Aorta (tissue), 5 donors: ENCODE results near the gene DCAF7. TPM values are rescaled to one million over a fixed set of nuclear protein-coding genes. Genes with fewer than 3 reads are reported as not detected.

Experiments
- ATAC-seq: fragments of 200-7000 bp; cut with Tn5 transposase; one replicate; pipeline ENCODE4 v1.9.1; 2022; ENCODE audit warnings: moderate library complexity; ENCODE audit not compliant: low FRiP score
- DNase-seq, 2 donors: peaks; one replicate each; pipeline ENCODE4 v3.0.0-alpha.2; 2020
- H3K27ac ChIP-seq, 2 donors: one replicate each; pipeline ENCODE4 v1.5.1; 2013; ENCODE audit warnings: low read length in 2 of 2, mild to moderate bottlenecking in 2 of 2, moderate library complexity in 2 of 2, control low read depth in 1 of 2, inconsistent platforms in 1 of 2, low read depth in 1 of 2
- H3K27me3 ChIP-seq, 2 donors: one replicate each; pipeline ENCODE4 v1.6.1; 2013; ENCODE audit warnings: control low read depth in 1 of 2, low read length in 1 of 2, mild to moderate bottlenecking in 1 of 2, moderate library complexity in 1 of 2; ENCODE audit not compliant: insufficient read depth in 2 of 2, control insufficient read depth in 1 of 2
- H3K36me3 ChIP-seq, 2 donors: one replicate each; pipeline ENCODE4 v1.6.1; 2013; ENCODE audit warnings: control low read depth in 1 of 2, low read length in 1 of 2, mild to moderate bottlenecking in 1 of 2; ENCODE audit not compliant: insufficient read depth in 2 of 2, control insufficient read depth in 1 of 2
- H3K4me1 ChIP-seq, 2 donors: one replicate each; pipeline ENCODE4 v1.6.1; 2013; ENCODE audit warnings: low read length in 2 of 2, control low read depth in 1 of 2, mild to moderate bottlenecking in 1 of 2, moderate library complexity in 1 of 2; ENCODE audit not compliant: insufficient read depth in 2 of 2, control insufficient read depth in 1 of 2
- H3K4me3 ChIP-seq, 2 donors: one replicate each; pipeline ENCODE4 v1.5.1; 2013; ENCODE audit warnings: low read length in 2 of 2, control low read depth in 1 of 2, mild to moderate bottlenecking in 1 of 2
- H3K9me3 ChIP-seq: one replicate; pipeline ENCODE4 v1.6.1; 2013; ENCODE audit warnings: mild to moderate bottlenecking, low read length; ENCODE audit not compliant: control insufficient read depth
- WGBS, 2 donors: extraction: QIAGEN DNeasy Blood & Tissue Kit; methylation state at CpG; one replicate each; pipeline ENCODE4 v1.1.7; 2013; 5-methylcytosine and 5-hydroxymethylcytosine counted together
- intact Hi-C, 2 donors: fragments of 100-400 bp; cut with DNase I; formaldehyde crosslinking; loops; one replicate each; pipeline versions ENCODE4 v1.14.2 to v1.15.0; 2022
- polyA plus RNA-seq, 2 donors: library from polyadenylated mRNA; stranded (reverse); fragments of 200-250 nt; gene quantifications; one replicate each; pipeline ENCODE4 v1.2.3, GENCODE V29; 2013
- total RNA-seq, 2 donors: library from RNA; stranded (reverse); fragmentation: NEBNext Ultra II Directional; extraction: Animal tissue kit (Norgen Biotek cat#: 25700); gene quantifications; one replicate each; pipeline ENCODE4 v1.2.1, GENCODE V29; 2021
- donor health status: healthy with polysubstance abuse.
- donor health status: Bipolar disorder and iron deficiency.
- donor health status: DM: no; HTN: no; CAD: no.
- donor health status: DM: no; HTN: no; CAD: no.
- donor health status: DM: yes; HTN: yes; CAD: no.

DCAF7 gene
- total and polyA plus RNA-seq, 4 donors, result 11.0 to 52.7 (median 27.0) TPM

DNA sequence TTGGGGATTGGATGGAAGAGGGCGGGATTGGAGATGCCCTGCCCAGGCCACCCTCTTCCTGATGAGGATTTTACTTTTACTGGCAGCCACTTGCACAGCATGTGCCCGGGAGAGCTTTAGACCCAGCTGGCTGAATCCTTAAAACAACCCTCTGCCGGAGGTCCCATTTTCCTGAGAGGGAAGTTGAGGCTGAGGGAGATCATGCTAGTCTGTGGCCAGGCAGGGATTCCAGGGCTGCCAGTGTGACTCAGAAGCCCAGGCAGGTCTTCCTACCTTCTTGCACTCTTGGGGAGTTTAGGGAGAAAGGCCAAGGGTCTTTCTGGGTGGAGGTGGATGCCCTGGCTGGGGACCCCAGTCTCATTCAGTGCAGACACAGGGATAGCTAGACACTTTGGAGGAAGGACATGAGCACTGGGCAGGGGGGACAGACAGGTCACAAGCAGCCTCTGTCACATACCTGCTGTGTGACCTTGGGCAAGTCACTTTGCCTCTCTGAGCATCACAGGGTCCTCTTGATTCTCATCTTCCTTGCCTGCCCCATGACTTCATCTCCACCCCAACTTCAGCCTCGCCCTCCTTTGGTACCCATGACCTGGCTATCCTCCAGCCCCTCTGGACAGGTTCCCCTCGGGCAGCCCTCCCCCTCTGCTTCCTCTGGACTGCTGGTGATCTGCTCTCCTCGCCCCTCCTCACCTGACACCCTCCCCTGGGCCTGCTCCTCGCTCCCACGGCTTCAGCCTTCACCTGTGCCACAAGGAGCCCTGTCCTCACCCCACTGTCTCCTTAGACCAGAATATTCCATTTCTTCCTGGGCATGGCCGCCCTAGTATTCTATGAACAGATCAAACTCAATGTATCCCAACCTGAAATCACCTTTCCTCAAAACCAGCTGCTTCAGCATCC lies 11.3 kb upstream of the DCAF7 start:
- Histone ChIP-seq H3K9me3 (no peaks in the 10 kb centered on the region), H3K36me3 (no peaks in the 10 kb centered on the region), H3K4me3 (no peak overlapping the region), H3K27me3 (no peaks in the 10 kb centered on the region), H3K4me1 (no peaks in the 10 kb centered on the region), H3K27ac (no peak overlapping the region)
- intact Hi-C loops, result no loop called here
- 63 to 67% methylated on average over 9 of the region's 9 CpGs for WGBS, 2 donors
- ATAC-seq (no peak), DNase-seq (peak in 1 of 2 donors; percentile 62)

DNA sequence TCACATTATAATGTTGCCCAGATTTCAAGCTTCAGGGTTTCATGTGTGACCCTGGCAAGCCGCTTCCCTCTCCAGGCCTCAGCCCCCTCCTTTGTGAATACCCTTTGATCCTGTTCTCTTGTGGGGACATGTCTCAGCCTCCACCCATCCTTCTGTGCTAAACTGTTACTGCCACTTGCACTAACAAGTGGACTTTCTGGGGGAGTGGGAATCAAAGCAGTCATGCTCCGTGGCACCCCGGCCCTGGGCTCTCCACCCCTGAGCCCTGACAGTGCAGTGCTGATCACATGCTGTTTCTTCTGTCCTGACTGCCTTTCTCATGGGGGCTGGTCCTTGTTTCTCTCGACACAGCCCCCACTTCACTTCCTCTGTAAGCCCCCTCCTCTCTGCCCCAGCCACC lies 9.7 kb upstream of the DCAF7 start:
- Histone ChIP-seq H3K36me3 (no peaks in the 10 kb centered on the region), H3K27ac (no peak overlapping the region), H3K27me3 (no peaks in the 10 kb centered on the region), H3K4me1 (no peaks in the 10 kb centered on the region), H3K9me3 (no peaks in the 10 kb centered on the region), H3K4me3 (no peak overlapping the region)
- peak in 1 of 2 donors; percentile 16 for DNase-seq
- intact Hi-C loops, result no loop called here
- no peak for ATAC-seq
- WGBS, 2 donors, result 69 to 70% methylated on average over 4 of the region's 4 CpGs

DNA sequence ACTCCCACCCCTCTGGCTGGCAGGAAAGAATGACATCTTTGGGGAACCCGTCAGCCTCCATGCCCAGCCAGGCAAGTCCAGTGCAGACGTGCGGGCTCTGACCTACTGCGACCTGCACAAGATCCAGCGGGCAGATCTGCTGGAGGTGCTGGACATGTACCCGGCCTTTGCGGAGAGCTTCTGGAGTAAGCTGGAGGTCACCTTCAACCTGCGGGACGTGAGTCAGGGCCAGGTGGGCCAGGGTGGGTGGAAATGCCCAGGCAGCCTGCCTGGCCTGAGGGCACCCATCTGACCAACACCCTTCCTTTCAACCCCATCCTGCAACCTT lies 8.1 kb upstream of the DCAF7 start:
- no peaks in the 10 kb centered on the region for H3K9me3 ChIP-seq
- H3K36me3 ChIP-seq, result no peaks in the 10 kb centered on the region
- H3K27ac ChIP-seq, result no peak overlapping the region
- no peak overlapping the region for H3K4me3 ChIP-seq
- WGBS, 2 donors, result 93 to 94% methylated on average over 9 of the region's 9 CpGs
- no peak for ATAC-seq
- no peaks in the 10 kb centered on the region for H3K4me1 ChIP-seq
- no peaks in the 10 kb centered on the region for H3K27me3 ChIP-seq
- intact Hi-C loops, result no loop called here
- DNase-seq, result no peak

DNA sequence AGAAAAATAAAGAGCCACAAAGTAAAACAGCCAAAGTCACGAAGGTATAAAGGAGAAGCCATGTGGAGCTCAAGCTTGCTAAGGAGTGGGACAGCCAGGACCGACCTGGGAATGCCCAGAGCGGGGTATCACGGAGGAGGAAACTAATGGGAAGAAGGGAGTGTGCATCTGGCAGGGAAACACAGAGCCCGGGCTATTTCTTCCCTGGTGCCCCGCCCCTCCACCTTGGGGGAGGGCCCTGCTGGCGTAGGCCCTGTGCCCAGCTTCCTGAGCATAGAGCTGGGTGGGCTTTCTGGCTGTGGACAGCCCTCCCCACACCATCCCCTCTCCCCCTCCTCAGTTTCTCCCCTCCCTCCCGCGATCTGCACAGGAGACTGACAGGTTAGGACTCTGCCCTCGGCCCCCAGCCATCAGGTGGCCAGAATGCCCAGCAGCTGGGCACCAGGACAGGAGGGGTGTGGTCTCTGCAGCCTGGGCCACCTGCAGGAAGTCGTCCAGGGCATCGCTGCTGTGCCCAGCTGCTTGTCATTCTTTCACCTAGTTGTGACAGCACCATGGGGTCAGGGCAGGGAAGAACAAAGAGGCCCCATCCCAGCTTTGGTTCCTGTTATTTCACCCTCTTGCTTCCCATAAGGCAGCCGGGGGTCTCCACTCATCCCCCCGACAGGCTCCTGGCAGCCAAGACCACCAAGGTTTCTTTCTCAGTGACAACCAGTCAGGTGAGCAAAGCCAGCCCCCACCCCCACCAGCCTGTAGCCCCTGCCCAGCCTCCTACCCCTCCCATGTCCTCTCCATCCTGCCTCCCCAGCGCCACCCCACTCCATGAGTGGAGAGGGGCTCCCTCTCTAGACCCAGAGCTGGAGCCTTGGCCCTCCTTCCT lies 7.1 kb upstream of the DCAF7 start:
- WGBS, 2 donors, result 65 to 70% methylated on average over 14 to 15 of the region's 15 CpGs

DNA sequence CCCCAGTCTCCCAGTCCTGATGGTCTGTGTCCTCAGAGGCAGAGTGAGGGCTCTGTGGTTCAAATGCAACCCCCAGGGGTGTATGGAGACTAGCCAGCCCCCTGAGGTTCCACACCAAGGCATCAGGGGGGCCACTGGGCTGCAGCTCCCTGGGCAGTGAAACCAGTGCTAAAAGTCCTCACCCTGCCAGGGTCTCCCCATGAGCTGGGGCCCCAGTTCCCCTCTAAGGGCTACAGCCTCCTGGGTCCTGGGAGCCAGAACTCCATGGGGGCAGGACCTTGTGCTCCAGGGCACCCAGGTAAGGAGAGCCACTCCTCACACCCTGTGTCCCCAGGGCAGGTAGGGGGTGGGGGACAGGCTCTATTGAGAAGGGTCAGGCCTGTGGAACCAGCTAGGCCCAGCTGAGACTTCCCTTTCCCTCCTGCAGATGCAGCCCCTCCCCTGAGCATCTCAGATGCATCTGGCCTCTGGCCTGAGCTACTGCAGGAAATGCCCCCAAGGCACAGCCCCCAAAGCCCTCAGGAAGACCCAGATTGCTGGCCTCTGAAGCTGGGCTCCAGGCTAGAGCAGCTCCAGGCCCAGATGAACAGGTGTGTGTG lies 6.4 kb upstream of the DCAF7 start:
- no peaks in the 10 kb centered on the region for H3K9me3 ChIP-seq
- no peaks in the 10 kb centered on the region for H3K36me3 ChIP-seq
- intact Hi-C loops, result no loop called here
- DNase-seq (peak in 1 of 2 donors; percentile 48), ATAC-seq (no peak)
- H3K27me3 ChIP-seq, result no peaks in the 10 kb centered on the region
- no peak overlapping the region for H3K4me3 ChIP-seq
- H3K27ac ChIP-seq, result no peak overlapping the region
- no peaks in the 10 kb centered on the region for H3K4me1 ChIP-seq

More for the DNA sequence above, 7.1 kb upstream of the DCAF7 start:
- Histone ChIP-seq H3K4me3 (no peak overlapping the region), H3K27ac (no peak overlapping the region), H3K27me3 (no peaks in the 10 kb centered on the region), H3K4me1 (no peaks in the 10 kb centered on the region), H3K36me3 (no peaks in the 10 kb centered on the region), H3K9me3 (no peaks in the 10 kb centered on the region)
- ATAC-seq (no peak), DNase-seq (peak in 1 of 2 donors; percentile 57)
- intact Hi-C loops, result no loop called here

DNA sequence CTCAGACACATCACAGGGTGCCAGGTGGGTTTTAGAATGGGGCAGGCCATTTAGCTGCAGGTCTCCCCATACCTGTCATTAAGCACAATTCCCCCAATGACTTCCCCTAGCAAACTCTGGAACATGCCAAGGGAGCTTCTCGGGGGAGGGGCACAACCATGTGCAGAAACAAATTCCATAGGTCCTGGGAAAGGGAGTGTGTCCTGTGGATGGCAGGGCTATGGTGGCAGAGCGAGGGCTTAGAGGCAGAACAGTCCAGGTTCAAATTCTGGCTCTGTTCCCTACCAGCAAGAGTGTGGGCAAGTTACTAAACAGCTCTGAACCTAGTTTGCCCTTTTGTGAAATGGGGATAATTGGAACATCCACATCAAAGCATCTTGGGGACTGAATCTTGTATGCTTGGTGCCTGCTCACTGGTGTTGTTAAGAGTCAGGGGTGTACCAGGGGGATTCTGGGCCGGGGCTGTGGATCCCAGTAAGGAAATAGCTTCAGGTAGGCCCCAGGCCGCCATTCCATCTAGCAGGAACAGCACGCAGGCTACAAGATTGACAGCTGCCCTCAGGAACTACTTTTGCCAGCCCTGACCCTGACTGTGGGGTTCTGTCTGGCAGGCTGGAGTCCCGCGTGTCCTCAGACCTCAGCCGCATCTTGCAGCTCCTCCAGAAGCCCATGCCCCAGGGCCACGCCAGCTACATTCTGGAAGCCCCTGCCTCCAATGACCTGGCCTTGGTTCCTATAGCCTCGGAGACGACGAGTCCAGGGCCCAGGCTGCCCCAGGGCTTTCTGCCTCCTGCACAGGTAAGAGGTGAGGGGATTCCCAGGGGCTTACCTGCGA lies 5.6 kb upstream of the DCAF7 start:
- intact Hi-C loops, result no loop called here
- Histone ChIP-seq H3K36me3 (no peaks in the 10 kb centered on the region), H3K9me3 (no peaks in the 10 kb centered on the region), H3K27me3 (no peaks in the 10 kb centered on the region), H3K4me1 (peaks cover 0 to 1% of the 10 kb centered on the region in 2 donors), H3K27ac (no peak overlapping the region), H3K4me3 (no peak overlapping the region)
- WGBS, 2 donors, result 91% methylated on average over 13 of the region's 13 CpGs
- DNase-seq, result peak in 1 of 2 donors; percentile 64
- no peak for ATAC-seq

DNA sequence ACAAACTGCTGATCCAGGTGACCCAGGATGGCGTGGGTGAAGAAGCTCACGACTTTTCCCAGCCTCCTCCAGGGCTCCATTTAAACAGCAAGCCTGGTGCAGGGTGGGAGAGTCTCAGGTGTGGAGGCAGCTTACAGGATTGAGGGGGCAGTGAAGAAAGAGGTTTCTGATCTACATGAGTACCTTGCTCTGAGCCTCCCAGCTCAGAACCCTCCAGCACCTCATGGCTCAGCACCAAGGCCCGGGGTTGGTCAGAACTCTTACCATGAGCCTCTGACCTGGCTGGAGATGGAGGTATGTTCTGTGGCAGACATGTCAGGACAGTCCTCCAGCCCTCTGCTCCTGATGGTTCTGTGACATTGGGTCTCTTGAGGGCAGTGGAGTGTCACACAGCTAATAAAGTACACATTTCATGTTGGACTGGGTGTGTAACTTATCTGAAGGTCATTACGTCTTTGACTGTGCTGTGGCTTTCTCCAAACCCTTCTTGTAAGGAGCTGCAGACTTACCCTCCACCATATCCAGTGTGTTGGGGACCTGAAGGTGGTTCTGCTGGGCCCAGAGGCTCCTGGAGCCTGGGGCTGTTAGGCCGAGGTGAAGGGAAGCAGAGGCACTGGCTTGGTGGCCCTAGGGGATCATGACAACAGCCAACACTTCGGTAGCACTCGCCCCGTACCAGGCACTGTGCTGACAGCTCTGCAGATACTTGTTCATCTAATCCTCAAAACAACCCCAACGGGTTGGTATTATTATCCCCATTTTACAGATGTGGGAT lies 3.8 kb upstream of the DCAF7 start:
- Histone ChIP-seq H3K36me3 (no peaks in the 10 kb centered on the region), H3K27me3 (no peaks in the 10 kb centered on the region), H3K4me3 (no peak overlapping the region), H3K27ac (no peak overlapping the region), H3K4me1 (peaks cover 0 to 2% of the 10 kb centered on the region in 2 donors), H3K9me3 (no peaks in the 10 kb centered on the region)
- ATAC-seq (no peak), DNase-seq (peak in 1 of 2 donors; percentile 64)
- intact Hi-C loops, result no loop called here
- 88 to 89% methylated on average over 9 of the region's 9 CpGs for WGBS, 2 donors
